ENCODE data around the gene BPHL.

- no peak for TF ChIP-seq CTCF (conservative IDR thresholded peaks at IDR 0.05; ENCODE audit: low read depth in 2 of 2)
- no peak for TF ChIP-seq EZH2 (IDR thresholded peaks at IDR 0.05; ENCODE audit: low read depth, unreplicated experiment)
- TF ChIP-seq STAT1 (IDR thresholded peaks at IDR 0.05; ENCODE audit: unreplicated experiment), result no peak
- TF ChIP-seq POLR2AphosphoS5 (IDR thresholded peaks at IDR 0.05; ENCODE audit: low read depth), result no peak
- no peak for TF ChIP-seq EZH2phosphoT487 (IDR thresholded peaks at IDR 0.05; ENCODE audit: unreplicated experiment)
- TF ChIP-seq REST (IDR thresholded peaks at IDR 0.05; ENCODE audit: unreplicated experiment), result no peak
- no peak for TF ChIP-seq CREB1 (CRISPR knock-in tag; IDR thresholded peaks at IDR 0.05; ENCODE audit: low read depth)
Measured at GRCh38 chr6:3114377-3114776, 4.1 kb upstream of the BPHL start.
